Common myeloid progenitor, CD34-positive (primary cell): ENCODE results near the gene FNBP1.
A peak's percentile ranks its signal among the peaks of the same experiment; 100 is the strongest.

Experiments used
- CTCF ChIA-PET: fragments of 350-600 bp; sonication (Branson Sonifier 250); formaldehyde crosslinking; loops from one replicate; lab custom pipeline; 2021; ENCODE audit warnings: antibody characterized with exemption; lab: Charles Lee
- POLR2A ChIA-PET: fragments of 350-600 bp; sonication (Branson Sonifier 250); formaldehyde crosslinking; loops from one replicate; lab custom pipeline; 2021; ENCODE audit warnings: antibody characterized with exemption; lab: Charles Lee
- DNase-seq, 3 donors: peaks; one replicate each; pipeline versions ENCODE4 v3.0.0 to v3.0.0-alpha.2; 2013
- H3K27ac ChIP-seq, 2 experiments: 1 replicate in 1 of 2; 2 replicates in 1 of 2; pipeline ENCODE4 v1.7.0; 2013; ENCODE audit warnings: inconsistent platforms in 2 of 2, low read length in 2 of 2, mild to moderate bottlenecking in 2 of 2, low read depth in 1 of 2, moderate library complexity in 1 of 2; ENCODE audit not compliant: severe bottlenecking in 2 of 2, insufficient read depth in 1 of 2, poor library complexity in 1 of 2
- H3K27me3 ChIP-seq, 5 experiments: replicated peaks in 2 of 5; 1 replicate in 3 of 5; 2 replicates in 2 of 5; pipeline versions ENCODE4 v1.6.1 to v1.7.0; 2013; ENCODE audit warnings: low read length in 4 of 5, mild to moderate bottlenecking in 2 of 5, moderate library complexity in 2 of 5, inconsistent platforms in 1 of 5; ENCODE audit not compliant: insufficient read depth in 5 of 5, control insufficient read depth in 4 of 5
- H3K36me3 ChIP-seq, 4 experiments: 1 replicate in 2 of 4; 2 replicates in 2 of 4; pipeline versions ENCODE4 v1.6.1 to v1.7.0; 2013; ENCODE audit warnings: low read length in 3 of 4, control low read depth in 1 of 4, mild to moderate bottlenecking in 1 of 4; ENCODE audit not compliant: control insufficient read depth in 4 of 4, insufficient read depth in 4 of 4
- H3K4me1 ChIP-seq, 4 experiments: 1 replicate in 3 of 4; 2 replicates in 1 of 4; pipeline versions ENCODE4 v1.6.1 to v1.7.1; 2013; ENCODE audit warnings: low read length in 3 of 4, mild to moderate bottlenecking in 3 of 4, control low read depth in 1 of 4, inconsistent platforms in 1 of 4, moderate library complexity in 1 of 4; ENCODE audit not compliant: control insufficient read depth in 4 of 4, insufficient read depth in 4 of 4; ENCODE audit errors: control extremely low read depth in 1 of 4
- H3K4me3 ChIP-seq, 7 experiments: 1 replicate in 4 of 7; 2 replicates in 3 of 7; pipeline versions ENCODE4 v1.5.1 to v1.7.0; 2013; ENCODE audit warnings: mild to moderate bottlenecking in 7 of 7, low read length in 6 of 7, moderate library complexity in 6 of 7, inconsistent platforms in 2 of 7, low read depth in 2 of 7, control low read depth in 1 of 7; ENCODE audit not compliant: insufficient read depth in 4 of 7, control insufficient read depth in 1 of 7; ENCODE audit errors: extremely low read depth in 1 of 7
- H3K9me3 ChIP-seq, 5 experiments: 1 replicate in 4 of 5; 2 replicates in 1 of 5; pipeline versions ENCODE4 v1.6.1 to v1.7.1; 2013; ENCODE audit warnings: low read length in 4 of 5, mild to moderate bottlenecking in 2 of 5, inconsistent platforms in 1 of 5, low read depth in 1 of 5, moderate library complexity in 1 of 5; ENCODE audit not compliant: control insufficient read depth in 4 of 5, insufficient read depth in 2 of 5; ENCODE audit errors: control extremely low read depth in 1 of 5
- WGBS: methylation state at CpG from one replicate; pipeline ENCODE4 v1.1.5; 2013; ENCODE audit not compliant: insufficient coverage; 5-methylcytosine and 5-hydroxymethylcytosine counted together

The FNBP1 gene

GRCh38 chr9:130073373-130073772 lies 30.4 kb upstream of the FNBP1 start:
- Histone ChIP-seq H3K4me3 (no peak overlapping the region), H3K4me1 (peaks cover 16 to 51% (median 39%) of the 10 kb centered on the region in 4 experiments), H3K27ac (peak overlapping the region in 1 of 2 experiments; percentile 46), H3K36me3 (peaks cover 0 to 17% (median 13%) of the 10 kb centered on the region in 4 experiments), H3K9me3 (no peaks in the 10 kb centered on the region), H3K27me3 (no peaks in the 10 kb centered on the region)
- ChIA-PET POLR2A (no interaction called here), CTCF (interaction anchor here (0.9 to 1.5 kb wide), 2 partner anchors 20 to 24 kb away, joined by 3 read pairs; partner anchors contain the start of gene GPR107)
- DNase-seq = no peak
- 83% methylated on average over 2 of the region's 2 CpGs for WGBS

- Histone ChIP-seq H3K4me3 (no peak overlapping the region), H3K4me1 (peaks cover 22 to 58% (median 46%) of the 10 kb centered on the region in 4 experiments), H3K9me3 (no peaks in the 10 kb centered on the region), H3K27ac (peak overlapping the region in 1 of 2 experiments; percentile 46), H3K27me3 (no peaks in the 10 kb centered on the region), H3K36me3 (peaks cover 0 to 14% (median 10%) of the 10 kb centered on the region in 4 experiments)
- CTCF ChIA-PET = interaction anchor here (1.5 kb wide), 1 partner anchor 23 kb away, joined by 3 read pairs; no protein-coding TSS in a partner anchor
- peak in 1 of 3 donors; percentile 33 for DNase-seq
- POLR2A ChIA-PET = no interaction called here
- WGBS = 93% methylated on average over 4 of the region's 9 CpGs
These were observed 29.7 kb upstream of the FNBP1 start for GRCh38 chr9:130072515-130073235.

DNA sequence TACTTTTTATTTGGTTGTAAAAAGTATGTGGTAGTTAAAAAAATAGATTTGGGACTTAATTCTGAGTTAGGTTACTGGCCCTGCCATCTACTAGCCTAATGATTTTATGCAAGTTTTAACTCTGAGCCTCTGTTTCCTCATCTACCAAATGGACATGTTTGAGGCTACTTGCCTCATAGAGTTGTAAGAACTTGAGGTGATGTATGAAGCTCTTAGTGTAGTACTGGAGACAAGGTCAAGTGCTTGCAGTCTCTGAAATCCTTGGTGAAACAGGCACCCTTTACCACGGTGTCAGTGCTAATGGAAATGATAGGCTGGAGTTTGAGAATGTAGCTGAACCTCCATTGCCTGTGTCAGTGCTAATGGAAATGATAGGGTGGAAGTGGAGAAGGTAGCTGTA lies 26.1 kb upstream of the FNBP1 start:
- CTCF ChIA-PET = interaction anchor here (0.5 to 3.1 kb wide), 7 partner anchors 8 to 64 kb away, joined by 3 to 29 read pairs (median 4); no protein-coding TSS in a partner anchor
- POLR2A ChIA-PET = interaction anchor here (0.6 to 1.6 kb wide), 3 partner anchors 17 to 26 kb away, joined by 3 to 6 read pairs (median 3); partner anchors contain the start of gene FNBP1
- Histone ChIP-seq H3K27me3 (no peaks in the 10 kb centered on the region), H3K36me3 (peaks cover 0 to 7% (median 3%) of the 10 kb centered on the region in 4 experiments), H3K27ac (peak overlapping the region in 1 of 2 experiments; percentile 86), H3K9me3 (no peaks in the 10 kb centered on the region), H3K4me3 (peak overlapping the region in 1 of 7 experiments; percentile 62), H3K4me1 (peaks cover 15 to 51% (median 36%) of the 10 kb centered on the region in 4 experiments)
- 100% methylated on average over 1 of the region's 1 CpG for whole genome bisulfite sequencing
- peak in 1 of 3 donors; percentile 30 for DNase-seq

GRCh38 chr9:130064621-130065020 lies 21.6 kb upstream of the FNBP1 start:
- Histone ChIP-seq H3K4me1 (peaks cover 15 to 37% (median 28%) of the 10 kb centered on the region in 4 experiments), H3K27me3 (no peaks in the 10 kb centered on the region), H3K36me3 (peaks cover 0 to 7% (median 3%) of the 10 kb centered on the region in 4 experiments), H3K9me3 (no peaks in the 10 kb centered on the region), H3K4me3 (no peak overlapping the region), H3K27ac (no peak overlapping the region)
- 100% methylated on average over 4 of the region's 4 CpGs for WGBS
- CTCF ChIA-PET = no interaction called here
- no peak for DNase-seq
- POLR2A ChIA-PET = no interaction called here

DNA sequence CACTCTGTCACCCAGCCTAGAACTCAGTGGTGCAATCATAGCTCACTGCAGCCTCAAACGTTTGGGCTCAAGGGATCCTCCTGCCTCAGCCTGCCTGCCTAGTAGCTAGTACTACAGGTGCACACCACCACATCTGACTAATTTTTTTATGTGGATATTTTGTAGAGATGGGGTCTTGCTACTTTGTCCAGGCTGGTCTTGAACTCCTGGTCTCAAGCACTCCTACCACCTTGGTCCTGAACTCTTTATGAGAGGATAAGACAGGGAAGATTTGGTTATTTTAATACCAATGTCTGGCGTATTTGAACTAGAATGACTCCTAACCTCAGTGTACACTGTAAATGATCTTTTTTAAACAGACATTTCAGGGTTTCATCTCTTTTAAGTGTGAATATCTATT lies 19.8 kb upstream of the FNBP1 start:
- Histone ChIP-seq H3K4me3 (no peak overlapping the region), H3K27me3 (no peaks in the 10 kb centered on the region), H3K36me3 (peaks cover 0 to 12% (median 4%) of the 10 kb centered on the region in 4 experiments), H3K9me3 (no peaks in the 10 kb centered on the region), H3K4me1 (peaks cover 0 to 26% (median 15%) of the 10 kb centered on the region in 4 experiments), H3K27ac (no peak overlapping the region)
- ChIA-PET CTCF (interaction anchor here (0.6 to 0.8 kb wide), 4 partner anchors 11 to 332 kb away, joined by 3 to 5 read pairs (median 4); no protein-coding TSS in a partner anchor), POLR2A (no interaction called here)
- 100% methylated on average over 1 of the region's 2 CpGs for WGBS
- no peak for DNase-seq

DNA sequence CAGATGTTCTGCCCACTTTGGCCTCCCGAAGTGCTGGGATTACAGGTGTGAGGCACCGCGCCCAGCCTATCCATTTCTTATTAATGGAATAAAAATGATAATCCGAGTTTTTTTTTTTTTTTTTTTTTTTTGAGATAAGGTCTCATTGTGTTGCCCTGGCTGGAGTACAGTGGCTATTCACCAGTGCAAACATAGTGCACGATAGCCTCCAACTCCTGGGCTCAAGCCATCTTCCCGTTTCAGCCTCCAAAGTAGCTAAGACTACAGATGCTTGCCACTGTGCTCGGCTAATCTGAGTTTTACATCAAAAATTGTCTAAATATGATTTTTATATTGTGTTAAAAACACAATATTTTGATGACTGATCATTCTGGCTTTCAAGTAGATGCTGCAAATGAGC lies 17.3 kb upstream of the FNBP1 start:
- ChIA-PET POLR2A (no interaction called here), CTCF (interaction anchor here (0.8 to 0.9 kb wide), 2 partner anchors 9 to 15 kb away, joined by 3 to 7 read pairs; no protein-coding TSS in a partner anchor)
- Histone ChIP-seq H3K4me1 (peaks cover 0 to 18% (median 11%) of the 10 kb centered on the region in 4 experiments), H3K4me3 (no peak overlapping the region), H3K36me3 (peaks cover 0 to 12% (median 4%) of the 10 kb centered on the region in 4 experiments), H3K9me3 (no peaks in the 10 kb centered on the region), H3K27ac (no peak overlapping the region), H3K27me3 (no peaks in the 10 kb centered on the region)
- WGBS = 100% methylated on average over 2 of the region's 7 CpGs
- DNase-seq = no peak
